NCI-H82 treated with DMSO at 0.1 percent for 48 hours (cell line): ENCODE data around the gene CARHSP1.
"Not testable (repeated sequence)": the region's sequence is repeated elsewhere in the genome, so short reads cannot be mapped to it uniquely, and the experiment has no call there.

ENCODE experiments used
- DNase-seq: peaks from one replicate; lab custom pipeline; 2025; ENCODE audit not compliant: unreplicated experiment; lab: John Stamatoyannopoulos, UW

CARHSP1 gene

GRCh38 chr16:8872967-8873865, 4.4 kb upstream of the CARHSP1 start:
- no peak for DNase-seq

DNA sequence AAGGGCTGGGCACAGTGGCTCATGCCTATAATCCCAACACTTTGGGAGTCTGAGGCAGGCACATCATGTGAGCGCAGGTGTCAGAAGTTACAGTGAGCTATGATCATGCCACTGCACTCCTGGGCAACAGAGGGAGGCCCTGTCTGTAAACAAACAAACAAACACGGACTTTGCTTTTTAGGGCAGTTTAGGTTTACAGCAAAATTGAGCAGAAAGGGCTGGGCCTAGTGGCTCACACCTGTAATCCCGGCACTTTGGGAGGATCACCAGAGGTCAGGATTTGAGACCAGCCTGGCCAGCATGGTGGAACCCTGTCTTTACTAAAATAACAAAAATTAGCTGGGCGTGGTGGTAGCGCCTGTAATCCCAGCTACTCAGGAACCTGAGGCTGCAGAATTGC, 3.3 kb upstream of the CARHSP1 start:
- no peak for DNase-seq

DNA sequence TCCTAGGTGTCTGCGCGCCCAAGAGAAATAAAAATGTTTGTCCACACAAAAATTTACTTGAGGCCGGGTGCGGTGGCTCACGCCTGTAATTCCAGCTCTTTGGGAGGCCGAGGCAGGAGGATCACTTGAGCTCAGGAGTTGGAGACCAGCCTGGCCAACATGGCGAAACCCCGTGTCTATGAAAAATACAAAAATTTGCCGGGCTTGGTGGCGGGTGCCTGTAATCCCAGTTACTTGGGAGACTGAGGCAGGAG, 1.1 kb upstream of the CARHSP1 start:
- DNase-seq: not testable (repeated sequence)

DNA sequence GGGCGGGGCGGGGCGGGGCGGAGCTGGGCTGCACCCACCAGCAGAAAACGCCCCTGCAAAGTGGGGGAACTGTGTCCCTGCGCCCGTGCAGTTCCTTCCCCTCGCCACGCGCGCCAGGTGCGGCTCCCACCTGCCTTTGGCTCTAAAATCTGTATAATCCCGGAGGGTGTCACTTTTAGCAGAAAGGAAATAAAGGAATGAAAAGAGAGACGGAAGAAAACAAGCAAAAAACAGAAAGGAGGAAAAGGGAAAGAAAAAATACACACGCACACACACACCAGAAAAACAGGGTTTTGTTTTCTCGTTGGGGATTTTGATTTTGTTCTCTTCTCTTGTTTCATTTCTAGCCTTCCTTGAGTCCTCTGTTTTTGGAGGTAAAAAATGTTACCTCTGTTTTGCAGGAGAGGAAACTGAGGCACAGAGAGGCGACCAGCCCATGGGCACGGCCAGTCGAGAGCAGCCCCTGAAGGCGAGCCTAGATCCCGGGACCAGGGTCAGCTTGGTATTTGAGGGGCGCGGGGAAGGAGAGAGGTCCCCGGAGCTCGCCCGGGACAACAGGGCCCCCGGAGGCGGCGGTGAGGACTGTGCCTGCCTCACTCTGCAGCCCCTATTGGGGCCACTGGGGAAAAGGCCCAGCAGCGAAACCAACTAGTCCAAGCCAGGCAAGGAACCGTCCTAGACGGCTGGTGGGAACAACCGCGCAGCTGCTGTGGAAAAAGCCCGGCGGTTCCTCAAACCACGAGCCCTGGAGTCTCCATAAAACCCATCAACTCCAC, 594 bp upstream of the CARHSP1 start:
- DNase-seq: no peak

DNA sequence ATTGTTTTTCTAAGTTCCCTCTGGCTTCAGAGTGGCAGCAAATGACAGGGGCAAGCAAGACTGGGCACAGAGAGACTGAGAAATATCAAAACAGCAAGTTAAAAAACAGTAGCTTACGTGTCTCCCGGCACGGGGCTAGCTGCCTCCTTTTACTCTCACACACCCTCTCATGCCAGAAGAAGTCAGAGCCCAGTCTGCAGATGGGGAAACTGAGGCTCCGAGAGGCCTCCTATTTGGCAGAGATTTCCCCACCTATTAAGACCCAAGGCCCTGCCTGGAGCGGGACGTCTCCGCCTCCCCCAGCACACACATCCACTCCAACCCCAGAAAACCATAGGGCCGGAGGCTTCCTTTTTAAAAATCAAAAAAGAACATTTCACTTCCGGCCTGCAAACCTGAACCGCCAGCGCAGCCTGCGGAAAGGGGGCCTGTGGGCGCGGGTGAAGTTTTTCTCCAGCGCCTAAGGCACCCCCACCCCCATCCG, 832 bp downstream of the CARHSP1 start:
- no peak for DNase-seq

DNA sequence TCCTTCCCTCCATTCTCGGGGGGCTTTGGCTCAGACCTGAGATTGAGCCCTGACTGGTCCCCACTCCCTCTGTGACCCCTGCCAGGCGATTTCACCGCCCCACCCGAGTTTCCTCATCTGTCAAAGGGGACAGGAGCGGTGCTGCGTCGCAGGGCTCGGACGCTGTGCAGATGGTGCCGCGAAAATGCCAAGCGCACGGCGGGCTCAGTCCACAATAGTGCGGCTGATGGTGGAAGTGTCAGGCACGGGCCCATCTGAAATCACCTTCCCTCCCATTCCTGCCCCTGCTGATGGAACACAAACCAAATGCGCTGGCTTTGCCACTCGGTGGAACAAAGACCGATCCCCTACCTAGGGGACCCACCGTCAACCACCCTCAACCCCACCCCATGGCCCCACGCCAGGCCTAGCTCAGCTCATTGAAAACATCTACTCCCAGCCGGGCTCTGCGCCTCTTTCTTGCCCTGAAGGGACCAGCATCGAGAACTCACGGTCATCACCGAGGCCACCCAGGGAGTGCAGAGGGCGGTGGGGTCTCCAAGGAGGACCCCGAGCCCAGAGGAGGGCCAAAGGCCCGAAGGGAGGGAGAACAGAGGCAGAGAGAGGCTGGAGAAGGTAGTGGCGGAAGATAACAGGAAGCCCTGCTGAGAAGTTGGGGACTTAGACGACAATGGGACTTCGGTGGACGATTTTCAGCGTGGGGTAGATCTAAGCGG, 1.4 kb downstream of the CARHSP1 start:
- no peak for DNase-seq

- DNase-seq: no peak
Observed at GRCh38 chr16:8866884-8867215, 2.0 kb downstream of the CARHSP1 start.

GRCh38 chr16:8866118-8866883, 2.5 kb downstream of the CARHSP1 start:
- no peak for DNase-seq

DNA sequence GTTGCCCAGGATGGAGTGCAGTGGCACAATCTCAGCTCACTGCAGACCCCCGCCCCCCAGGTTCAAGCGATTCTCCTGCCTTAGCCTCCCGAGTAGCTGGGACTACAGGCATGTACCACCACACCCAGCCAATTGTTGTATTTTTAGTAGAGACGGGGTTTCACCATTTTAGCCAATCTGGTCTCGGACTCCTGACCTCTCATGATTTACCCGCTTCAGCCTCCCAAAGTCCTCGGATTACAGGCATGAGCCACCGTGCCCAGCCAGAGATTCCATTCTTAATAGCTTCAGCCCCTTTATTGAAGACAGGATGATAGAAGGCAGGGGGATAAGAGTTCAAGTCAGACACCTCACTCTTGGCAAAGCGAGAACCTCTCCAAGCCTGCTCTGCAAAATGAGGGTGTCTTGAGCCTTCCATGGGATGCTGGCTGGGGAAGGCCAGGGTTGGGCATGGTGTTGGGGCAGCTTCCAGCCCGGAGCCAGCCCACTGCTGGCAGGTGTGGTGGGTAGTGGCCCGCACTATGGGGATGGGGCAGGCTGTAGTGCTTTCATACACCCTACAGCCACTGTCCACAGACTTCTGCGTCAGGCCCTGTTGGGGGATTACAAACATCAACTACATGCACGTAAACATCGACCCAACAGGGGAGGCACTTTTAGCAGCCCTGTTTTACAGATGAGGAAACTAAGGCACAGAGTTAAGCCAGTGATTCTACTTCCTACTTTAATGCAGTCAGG, 3.5 kb downstream of the CARHSP1 start:
- no peak for DNase-seq

- DNase-seq: no peak
Observed at GRCh38 chr16:8864480-8865110, 4.2 kb downstream of the CARHSP1 start.

DNA sequence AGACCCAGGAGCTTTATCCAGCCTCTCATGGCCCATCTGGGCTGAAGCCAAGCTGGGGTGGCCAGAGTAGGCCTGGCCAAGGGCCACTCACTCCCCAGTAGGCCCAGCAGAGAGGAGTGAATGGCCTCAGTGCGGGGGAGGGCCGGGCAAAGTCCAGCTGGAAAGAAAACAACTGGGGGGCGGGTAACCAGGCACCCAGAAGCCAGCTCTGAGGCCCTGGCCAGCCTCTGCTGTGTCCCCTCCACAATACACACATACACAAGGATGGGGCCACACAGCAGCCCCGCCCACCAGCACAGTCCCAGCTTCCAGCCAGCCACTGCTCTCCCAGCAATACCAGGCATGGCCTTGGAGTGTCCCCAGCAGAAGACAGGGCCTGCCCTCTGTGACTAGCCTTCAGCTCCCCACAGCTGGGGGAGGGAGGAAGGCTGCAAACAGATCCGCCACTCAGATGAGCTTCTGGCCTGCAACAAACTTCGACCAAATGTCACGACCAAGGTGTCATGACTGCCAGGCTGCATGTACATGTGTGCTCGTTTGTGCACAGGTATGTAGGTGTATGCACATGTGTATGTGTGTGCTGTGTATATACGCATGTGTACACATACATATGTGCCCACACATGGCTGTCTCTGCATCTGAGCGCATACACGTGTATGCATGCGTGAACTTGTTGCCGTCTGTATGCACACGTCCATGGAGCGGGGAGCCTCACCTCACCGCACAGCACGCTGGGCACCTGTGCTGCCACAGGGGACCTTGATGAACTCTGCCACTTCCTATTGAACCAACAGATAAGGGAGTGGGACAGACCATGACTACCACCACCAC, 5.0 kb downstream of the CARHSP1 start:
- DNase-seq: no peak

GRCh38 chr16:8862309-8863130, 6.3 kb downstream of the CARHSP1 start:
- no peak for DNase-seq

GRCh38 chr16:8861563-8862308, 7.1 kb downstream of the CARHSP1 start:
- DNase-seq: no peak

DNA sequence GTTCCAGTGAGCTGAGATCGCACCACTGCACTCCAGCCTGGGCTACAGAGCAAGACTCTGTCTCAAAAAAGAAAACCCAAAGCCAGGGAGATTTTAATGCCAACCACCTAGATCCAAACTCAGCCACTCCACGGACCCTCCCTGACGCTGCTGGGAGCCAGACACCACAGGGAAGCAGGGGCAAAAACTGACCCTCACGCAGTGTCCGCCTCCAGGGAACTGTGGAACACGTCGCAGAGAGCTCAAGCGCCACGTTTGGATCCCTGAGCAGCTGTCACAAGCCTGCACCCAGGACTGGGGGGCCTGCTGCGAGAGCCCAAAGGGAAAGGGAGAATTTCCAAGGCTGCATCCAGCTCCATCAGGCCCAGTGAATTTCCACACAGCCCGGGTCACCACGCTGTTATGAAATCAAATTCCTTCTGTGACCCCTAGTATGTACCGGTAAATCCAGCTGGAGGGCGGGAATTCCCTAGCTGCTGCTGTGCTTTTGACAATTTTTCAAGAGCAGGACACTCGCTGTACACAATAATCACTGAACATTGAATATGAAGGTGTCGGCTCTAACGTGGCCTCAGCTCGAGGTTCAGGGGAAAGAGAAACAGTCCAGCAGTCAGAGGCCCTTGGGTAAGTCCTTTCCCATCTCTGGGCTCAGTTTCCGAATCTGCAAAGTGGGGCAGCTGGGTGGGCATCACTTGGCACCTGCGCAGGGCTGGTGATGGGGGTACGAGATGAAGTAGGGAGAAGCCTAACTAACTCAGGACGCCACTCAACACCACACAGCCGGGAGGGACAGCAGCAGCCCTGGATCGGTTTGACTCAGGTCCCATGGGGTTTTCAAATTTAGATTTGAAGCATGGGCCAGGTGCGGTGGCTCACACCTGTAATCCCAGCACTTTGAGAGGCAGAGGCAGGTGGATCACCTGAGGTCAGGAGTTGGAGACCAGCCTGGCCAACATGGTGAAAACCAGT, 8.6 kb downstream of the CARHSP1 start:
- no peak for DNase-seq

GRCh38 chr16:8858994-8859912, 9.6 kb downstream of the CARHSP1 start:
- DNase-seq: no peak
